Measurements from ENCODE around the gene SPOUT1. TPM values are rescaled to one million over a fixed set of nuclear protein-coding genes. Genes with fewer than 3 reads are reported as not detected.
"Not testable (repeated sequence)": the region's sequence is repeated elsewhere in the genome, so short reads cannot be mapped to it uniquely, and the experiment has no call there.

Gene SPOUT1
- total RNA-seq, 3 donors from 2014 or later (not counting 1 experiment from before 2014, with no cell fraction given): 35.8 to 49.2 (median 40.1) TPM

DNA sequence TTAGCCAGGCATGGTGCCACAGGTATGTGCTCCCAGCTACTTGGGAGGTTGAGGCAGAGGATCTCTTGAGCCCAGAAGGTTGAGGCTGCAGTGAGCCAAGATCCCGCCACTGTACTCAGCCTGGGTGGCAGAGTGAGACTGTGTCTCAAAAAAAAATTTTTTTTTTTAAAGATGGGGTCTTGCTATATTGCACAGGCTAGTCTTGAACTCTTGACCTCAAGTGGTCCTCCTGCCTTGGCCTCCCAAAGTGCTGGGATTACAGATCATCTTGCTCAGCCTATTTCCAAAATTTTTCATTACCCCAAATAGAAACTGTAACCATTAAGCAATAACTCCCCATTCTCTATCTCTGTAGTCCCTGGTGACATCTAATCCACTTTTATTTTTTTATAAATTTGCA is 46.9 kb downstream of the SPOUT1 start:
- 100% methylated on average over 1 of the region's 1 CpG for WGBS (ENCODE audit: insufficient coverage)
- Mint-ChIP-seq H3K27me3 (ENCODE audit: low read depth in 2 of 2) (peaks cover 0 to 2% of the 10 kb centered on the region in 2 donors), H3K27ac (no peak overlapping the region), H3K4me1 (peaks cover 7 to 11% of the 10 kb centered on the region in 2 donors), H3K4me3 (no peak overlapping the region), H3K9me3 (peaks cover 0 to 3% of the 10 kb centered on the region in 2 donors), H3K36me3 (no peaks in the 10 kb centered on the region)
- no peak for ATAC-seq
- Histone ChIP-seq H3K4me1 (ENCODE audit: control insufficient read depth, insufficient read depth, low read length) (peaks cover 10% of the 10 kb centered on the region), H3K9me3 (ENCODE audit: control insufficient read depth, insufficient read depth, low read length) (no peaks in the 10 kb centered on the region), H3K36me3 (ENCODE audit: control insufficient read depth, insufficient read depth, low read length) (no peaks in the 10 kb centered on the region), H3K4me3 (ENCODE audit: low read length) (no peak overlapping the region), H3K27ac (ENCODE audit: low read length) (no peak overlapping the region), H3K27me3 (ENCODE audit: control insufficient read depth, insufficient read depth, low read length) (no peaks in the 10 kb centered on the region)
- no peak for DNase-seq
- TF ChIP-seq, protein P1, sequence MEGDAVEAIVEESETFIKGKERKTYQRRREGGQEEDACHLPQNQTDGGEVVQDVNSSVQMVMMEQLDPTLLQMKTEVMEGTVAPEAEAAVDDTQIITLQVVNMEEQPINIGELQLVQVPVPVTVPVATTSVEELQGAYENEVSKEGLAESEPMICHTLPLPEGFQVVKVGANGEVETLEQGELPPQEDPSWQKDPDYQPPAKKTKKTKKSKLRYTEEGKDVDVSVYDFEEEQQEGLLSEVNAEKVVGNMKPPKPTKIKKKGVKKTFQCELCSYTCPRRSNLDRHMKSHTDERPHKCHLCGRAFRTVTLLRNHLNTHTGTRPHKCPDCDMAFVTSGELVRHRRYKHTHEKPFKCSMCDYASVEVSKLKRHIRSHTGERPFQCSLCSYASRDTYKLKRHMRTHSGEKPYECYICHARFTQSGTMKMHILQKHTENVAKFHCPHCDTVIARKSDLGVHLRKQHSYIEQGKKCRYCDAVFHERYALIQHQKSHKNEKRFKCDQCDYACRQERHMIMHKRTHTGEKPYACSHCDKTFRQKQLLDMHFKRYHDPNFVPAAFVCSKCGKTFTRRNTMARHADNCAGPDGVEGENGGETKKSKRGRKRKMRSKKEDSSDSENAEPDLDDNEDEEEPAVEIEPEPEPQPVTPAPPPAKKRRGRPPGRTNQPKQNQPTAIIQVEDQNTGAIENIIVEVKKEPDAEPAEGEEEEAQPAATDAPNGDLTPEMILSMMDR (IDR thresholded peaks at IDR 0.05): no peak
- intact Hi-C loops (cut with micrococcal nuclease): no loop called here

- DNase-seq (no peak), ATAC-seq (peak in 1 of 3 donors; percentile 64)
- intact Hi-C loops (cut with micrococcal nuclease): no loop called here
- Histone ChIP-seq H3K4me3 (ENCODE audit: low read length) (no peak overlapping the region), H3K9me3 (ENCODE audit: control insufficient read depth, insufficient read depth, low read length) (peaks cover under 1% of the 10 kb centered on the region), H3K27me3 (ENCODE audit: control insufficient read depth, insufficient read depth, low read length) (no peaks in the 10 kb centered on the region), H3K27ac (ENCODE audit: low read length) (no peak overlapping the region), H3K36me3 (ENCODE audit: control insufficient read depth, insufficient read depth, low read length) (no peaks in the 10 kb centered on the region), H3K4me1 (ENCODE audit: control insufficient read depth, insufficient read depth, low read length) (peaks cover 2% of the 10 kb centered on the region)
- Mint-ChIP-seq H3K36me3 (no peaks in the 10 kb centered on the region), H3K9me3 (peaks cover 0 to 3% of the 10 kb centered on the region in 2 donors), H3K4me3 (no peak overlapping the region), H3K27ac (no peak overlapping the region), H3K4me1 (no peaks in the 10 kb centered on the region), H3K27me3 (ENCODE audit: low read depth in 2 of 2) (peaks cover 0 to 2% of the 10 kb centered on the region in 2 donors)
- WGBS (ENCODE audit: insufficient coverage): 64% methylated on average over 7 of the region's 7 CpGs
- TF ChIP-seq, protein P1 (IDR thresholded peaks at IDR 0.05): no peak
Measured at GRCh38 chr9:128781187-128782070, 48.2 kb downstream of the SPOUT1 start.

DNA sequence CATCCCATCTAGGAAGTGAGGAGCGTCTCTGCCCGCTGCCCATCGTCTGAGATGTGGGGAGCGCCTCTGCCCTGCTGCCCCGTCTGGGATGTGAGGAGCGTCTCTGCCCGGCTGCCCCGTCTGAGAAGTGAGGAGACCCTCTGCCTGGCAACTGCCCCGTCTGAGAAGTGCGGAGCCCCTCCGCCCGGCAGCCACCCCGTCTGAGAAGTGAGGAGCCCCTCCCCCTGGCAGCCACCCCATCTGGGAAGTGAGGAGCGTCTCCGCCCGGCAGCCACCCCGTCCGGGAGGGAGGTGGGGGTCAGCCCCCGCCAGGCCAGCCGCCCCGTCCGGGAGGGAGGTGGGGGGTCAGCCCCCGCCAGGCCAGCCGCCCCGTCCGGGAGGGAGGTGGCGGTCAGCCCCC is 49.5 kb downstream of the SPOUT1 start:
- intact Hi-C loops (cut with micrococcal nuclease); ATAC-seq; H3K4me3 ChIP-seq (ENCODE audit: low read length); H3K36me3 Mint-ChIP-seq; H3K9me3 ChIP-seq (ENCODE audit: control insufficient read depth, insufficient read depth, low read length); DNase-seq; H3K4me3 Mint-ChIP-seq; H3K4me1 Mint-ChIP-seq; H3K27me3 ChIP-seq (ENCODE audit: control insufficient read depth, insufficient read depth, low read length); H3K27ac ChIP-seq (ENCODE audit: low read length); H3K27me3 Mint-ChIP-seq (ENCODE audit: low read depth in 2 of 2); H3K36me3 ChIP-seq (ENCODE audit: control insufficient read depth, insufficient read depth, low read length); H3K27ac Mint-ChIP-seq; H3K9me3 Mint-ChIP-seq; H3K4me1 ChIP-seq (ENCODE audit: control insufficient read depth, insufficient read depth, low read length): not testable (repeated sequence)
- 96% methylated on average over 19 of the region's 27 CpGs for WGBS (ENCODE audit: insufficient coverage)

GRCh38 chr9:128774804-128775203 is 54.8 kb downstream of the SPOUT1 start:
- H3K9me3 ChIP-seq (ENCODE audit: control insufficient read depth, insufficient read depth, low read length): peaks cover 6% of the 10 kb centered on the region
- H3K4me1 Mint-ChIP-seq: peaks cover 15% of the 10 kb centered on the region in 2 donors
- no peaks in the 10 kb centered on the region for H3K36me3 Mint-ChIP-seq
- H3K4me3 Mint-ChIP-seq: no peak overlapping the region
- H3K36me3 ChIP-seq (ENCODE audit: control insufficient read depth, insufficient read depth, low read length): no peaks in the 10 kb centered on the region
- no peak overlapping the region for H3K4me3 ChIP-seq (ENCODE audit: low read length)
- peaks cover 0 to 5% of the 10 kb centered on the region in 2 donors for H3K9me3 Mint-ChIP-seq
- intact Hi-C loops (cut with micrococcal nuclease): loop anchor here (5.0 kb wide), 1 partner anchor 53 kb away; the partner anchor contains the start of gene ZDHHC12
- H3K27ac ChIP-seq (ENCODE audit: low read length): no peak overlapping the region
- no peak overlapping the region for H3K27ac Mint-ChIP-seq
- no peaks in the 10 kb centered on the region for H3K27me3 ChIP-seq (ENCODE audit: control insufficient read depth, insufficient read depth, low read length)
- H3K27me3 Mint-ChIP-seq (ENCODE audit: low read depth in 2 of 2): peaks cover 0 to 5% of the 10 kb centered on the region in 2 donors
- peaks cover 24% of the 10 kb centered on the region for H3K4me1 ChIP-seq (ENCODE audit: control insufficient read depth, insufficient read depth, low read length)
- WGBS (ENCODE audit: insufficient coverage): 100% methylated on average over 1 of the region's 1 CpG
- DNase-seq (no peak), ATAC-seq (no peak)
- TF ChIP-seq, protein P1 (IDR thresholded peaks at IDR 0.05): no peak

Data from natural killer cell (primary cell).